GM21360 (cell line): ENCODE measurements around the gene DOCK2.
"Not testable (repeated sequence)": the region's sequence is repeated elsewhere in the genome, so short reads cannot be mapped to it uniquely, and the experiment has no call there.

Source experiments
- ATAC-seq: cut with Tn5 transposase; IDR thresholded peaks from one replicate; pipeline ENCODE4 v1.9.1; 2021; ENCODE audit warnings: mild to moderate bottlenecking, moderate library complexity; ENCODE audit not compliant: unreplicated experiment

DOCK2 gene

GRCh38 chr5:169810524-169810923 is 173.4 kb downstream of the DOCK2 start:
- ATAC-seq, result no peak

GRCh38 chr5:169811023-169811422 is 173.9 kb downstream of the DOCK2 start:
- ATAC-seq, result no peak

- no peak for ATAC-seq
Measured at GRCh38 chr5:169811680-169812079, 174.6 kb downstream of the DOCK2 start.

GRCh38 chr5:169812786-169813185 is 175.7 kb downstream of the DOCK2 start:
- no peak for ATAC-seq

GRCh38 chr5:169814045-169814444 is 177.0 kb downstream of the DOCK2 start:
- ATAC-seq, result no peak

GRCh38 chr5:169814522-169814921 is 177.4 kb downstream of the DOCK2 start:
- no peak for ATAC-seq

GRCh38 chr5:169817031-169817430 is 180.0 kb downstream of the DOCK2 start:
- ATAC-seq, result no peak

- ATAC-seq, result no peak
Measured at GRCh38 chr5:169826618-169827017, 189.5 kb downstream of the DOCK2 start.

- ATAC-seq, result no peak
Measured at GRCh38 chr5:169827769-169828168, 190.7 kb downstream of the DOCK2 start.

- ATAC-seq, result no peak
Measured at GRCh38 chr5:169828385-169828784, 191.3 kb downstream of the DOCK2 start.

GRCh38 chr5:169831331-169831730 is 194.3 kb downstream of the DOCK2 start:
- no peak for ATAC-seq

- no peak for ATAC-seq
Measured at GRCh38 chr5:169832304-169832703, 195.2 kb downstream of the DOCK2 start.

GRCh38 chr5:169832845-169833244 is 195.8 kb downstream of the DOCK2 start:
- no peak for ATAC-seq

GRCh38 chr5:169833681-169834292 is 196.7 kb downstream of the DOCK2 start:
- not testable (repeated sequence) for ATAC-seq

- ATAC-seq, result not testable (repeated sequence)
Measured at GRCh38 chr5:169834540-169834939, 197.5 kb downstream of the DOCK2 start.

- ATAC-seq, result no peak
Measured at GRCh38 chr5:169836835-169837536, 199.9 kb downstream of the DOCK2 start.

- ATAC-seq, result no peak
Measured at GRCh38 chr5:169837686-169838085, 200.6 kb downstream of the DOCK2 start.

GRCh38 chr5:169838688-169839087 is 201.6 kb downstream of the DOCK2 start:
- ATAC-seq, result peak; percentile 70

- no peak for ATAC-seq
Measured at GRCh38 chr5:169840405-169840804, 203.3 kb downstream of the DOCK2 start.

GRCh38 chr5:169842699-169843098 is 205.6 kb downstream of the DOCK2 start:
- no peak for ATAC-seq

GRCh38 chr5:169847519-169847918 is 210.4 kb downstream of the DOCK2 start:
- no peak for ATAC-seq

- ATAC-seq, result no peak
Measured at GRCh38 chr5:169848271-169848670, 211.2 kb downstream of the DOCK2 start.

GRCh38 chr5:169848792-169849191 is 211.7 kb downstream of the DOCK2 start:
- no peak for ATAC-seq
